Sigmoid colon (tissue), 4 donors: ENCODE data around the gene ADCY7.

ENCODE experiments used
- CTCF ChIP-seq, 4 experiments: fragments of 450-650 bp in 3 of 4; fragments of 200-600 bp in 1 of 4; IDR thresholded peaks; one replicate each; pipeline ENCODE4 v1.5.1; 2016 to 2019; ENCODE audit warnings: antibody characterized with exemption in 4 of 4, mild to moderate bottlenecking in 3 of 4, moderate library complexity in 2 of 4
- POLR2A ChIP-seq, 2 donors: fragments of 450-650 bp; IDR thresholded peaks; one replicate each; pipeline ENCODE4 v1.6.1; 2016; ENCODE audit warnings: antibody characterized with exemption in 2 of 2, mild to moderate bottlenecking in 2 of 2, moderate library complexity in 2 of 2
- POLR2AphosphoS5 ChIP-seq, 4 donors: sonication (generic); formaldehyde crosslinking; IDR thresholded peaks; one replicate each; pipeline ENCODE4 v1.6.1; 2017; ENCODE audit warnings: antibody characterized with exemption in 4 of 4

- TF ChIP-seq CTCF (IDR thresholded peaks at IDR 0.05) (no peak), POLR2AphosphoS5 (IDR thresholded peaks at IDR 0.05) (no peak), POLR2A (IDR thresholded peaks at IDR 0.05) (no peak)
Measured at GRCh38 chr16:50273382-50273690, 7.0 kb downstream of the ADCY7 start.
